ENCODE measurements around the gene MEDAG.

Gene MEDAG

GRCh38 chr13:30905932-30906383 is at the start of gene MEDAG:
TSS of gene MEDAG (plus strand) at chr13:30906271. CDS start at chr13:30906516, 245 bp downstream.
- DNase-seq (ENCODE audit: low read depth in 2 of 2), result no peak

GRCh38 chr13:30857018-30857417 is 49.1 kb upstream of the MEDAG start:
- no peak for DNase-seq (ENCODE audit: low read depth in 2 of 2)

GRCh38 chr13:30857636-30858035 is 48.4 kb upstream of the MEDAG start:
- no peak for DNase-seq (ENCODE audit: low read depth in 2 of 2)

- DNase-seq (ENCODE audit: low read depth in 2 of 2), result no peak
Observed at GRCh38 chr13:30859326-30859725, 46.7 kb upstream of the MEDAG start.

GRCh38 chr13:30861163-30861562 is 44.9 kb upstream of the MEDAG start:
- no peak for DNase-seq (ENCODE audit: low read depth in 2 of 2)

GRCh38 chr13:30861836-30862467 is 44.1 kb upstream of the MEDAG start:
- DNase-seq (ENCODE audit: low read depth in 2 of 2), result no peak

GRCh38 chr13:30862707-30863106 is 43.4 kb upstream of the MEDAG start:
- no peak for DNase-seq (ENCODE audit: low read depth in 2 of 2)

GRCh38 chr13:30863231-30863630 is 42.8 kb upstream of the MEDAG start:
- DNase-seq (ENCODE audit: low read depth in 2 of 2), result no peak

GRCh38 chr13:30863796-30864195 is 42.3 kb upstream of the MEDAG start:
- no peak for DNase-seq (ENCODE audit: low read depth in 2 of 2)

- no peak for DNase-seq (ENCODE audit: low read depth in 2 of 2)
Observed at GRCh38 chr13:30864433-30865122, 41.5 kb upstream of the MEDAG start.

- peak in 1 of 2 donors; percentile 3 for DNase-seq (ENCODE audit: low read depth in 2 of 2)
Observed at GRCh38 chr13:30865123-30866049, 40.7 kb upstream of the MEDAG start.

GRCh38 chr13:30866677-30867076 is 39.4 kb upstream of the MEDAG start:
- DNase-seq (ENCODE audit: low read depth in 2 of 2), result no peak

GRCh38 chr13:30867089-30867669 is 38.9 kb upstream of the MEDAG start:
- DNase-seq (ENCODE audit: low read depth in 2 of 2), result no peak

GRCh38 chr13:30868799-30869470 is 37.1 kb upstream of the MEDAG start:
- DNase-seq (ENCODE audit: low read depth in 2 of 2), result no peak

GRCh38 chr13:30869491-30869890 is 36.6 kb upstream of the MEDAG start:
- no peak for DNase-seq (ENCODE audit: low read depth in 2 of 2)

- DNase-seq (ENCODE audit: low read depth in 2 of 2), result no peak
Observed at GRCh38 chr13:30870049-30870884, 35.8 kb upstream of the MEDAG start.

- DNase-seq (ENCODE audit: low read depth in 2 of 2), result no peak
Observed at GRCh38 chr13:30870916-30871587, 35.0 kb upstream of the MEDAG start.

GRCh38 chr13:30871588-30872275 is 34.3 kb upstream of the MEDAG start:
- no peak for DNase-seq (ENCODE audit: low read depth in 2 of 2)

- no peak for DNase-seq (ENCODE audit: low read depth in 2 of 2)
Observed at GRCh38 chr13:30872276-30872594, 33.8 kb upstream of the MEDAG start.
